ENCODE measurements around the gene SHISA9.
A peak's percentile ranks its signal among the peaks of the same experiment; 100 is the strongest.
"Not testable (repeated sequence)": the region's sequence is repeated elsewhere in the genome, so short reads cannot be mapped to it uniquely, and the experiment has no call there.

SHISA9 gene

GRCh38 chr16:12900599-12901203 lies 697 bp upstream of the SHISA9 start:
- DNase-seq, result peak; percentile 31

GRCh38 chr16:12901204-12901596 lies 198 bp upstream of the SHISA9 start:
- peak; percentile 56 for DNase-seq

GRCh38 chr16:12902511-12903372 lies 1.3 kb downstream of the SHISA9 start:
- peak; percentile 39 for DNase-seq

- peak; percentile 7 for DNase-seq
Observed at GRCh38 chr16:12903407-12904328, 2.3 kb downstream of the SHISA9 start.

- DNase-seq, result no peak
Observed at GRCh38 chr16:12904329-12904671, 2.9 kb downstream of the SHISA9 start.

GRCh38 chr16:12906271-12906670 lies 4.9 kb downstream of the SHISA9 start:
- no peak for DNase-seq

GRCh38 chr16:12906765-12907516 lies 5.5 kb downstream of the SHISA9 start:
- DNase-seq, result no peak

- no peak for DNase-seq
Observed at GRCh38 chr16:12907670-12908233, 6.4 kb downstream of the SHISA9 start.

- DNase-seq, result no peak
Observed at GRCh38 chr16:12917246-12917645, 15.8 kb downstream of the SHISA9 start.

GRCh38 chr16:12917653-12918052 lies 16.3 kb downstream of the SHISA9 start:
- no peak for DNase-seq

- no peak for DNase-seq
Observed at GRCh38 chr16:12920739-12921138, 19.3 kb downstream of the SHISA9 start.

- DNase-seq, result not testable (repeated sequence)
Observed at GRCh38 chr16:12923640-12924039, 22.2 kb downstream of the SHISA9 start.

- DNase-seq, result no peak
Observed at GRCh38 chr16:12925026-12925800, 23.8 kb downstream of the SHISA9 start.

GRCh38 chr16:12927591-12927990 lies 26.2 kb downstream of the SHISA9 start:
- DNase-seq, result no peak

GRCh38 chr16:12930881-12931280 lies 29.5 kb downstream of the SHISA9 start:
- no peak for DNase-seq

GRCh38 chr16:12936391-12936790 lies 35.0 kb downstream of the SHISA9 start:
- no peak for DNase-seq

GRCh38 chr16:12941896-12942295 lies 40.5 kb downstream of the SHISA9 start:
- no peak for DNase-seq

- no peak for DNase-seq
Observed at GRCh38 chr16:12942861-12943260, 41.5 kb downstream of the SHISA9 start.

GRCh38 chr16:12944300-12944699 lies 42.9 kb downstream of the SHISA9 start:
- DNase-seq, result no peak

- DNase-seq, result peak; percentile 22
Observed at GRCh38 chr16:12951392-12951791, 50.0 kb downstream of the SHISA9 start.

- no peak for DNase-seq
Observed at GRCh38 chr16:12951976-12952375, 50.6 kb downstream of the SHISA9 start.

GRCh38 chr16:12958366-12958765 lies 57.0 kb downstream of the SHISA9 start:
- no peak for DNase-seq
